Activated B cell treated with CpG ODN at 0.5 μM for 24 hours (primary cell): ENCODE measurements around the gene TFF2. TPM values are rescaled to one million over a fixed set of nuclear protein-coding genes. Genes with fewer than 3 reads are reported as not detected.

Source experiments
- ATAC-seq: fragments of 200-7000 bp; cut with Tn5 transposase; one replicate; pipeline ENCODE4 v1.10.0; 2021; ENCODE audit warnings: low read depth, mild to moderate bottlenecking, moderate library complexity
- CTCF ChIA-PET: fragments of 350-600 bp; sonication (Branson Sonifier 250); formaldehyde crosslinking; loops from one replicate; lab custom pipeline; 2021; ENCODE audit warnings: antibody characterized with exemption; lab: Charles Lee
- POLR2A ChIA-PET: fragments of 350-600 bp; sonication (Branson Sonifier 250); formaldehyde crosslinking; loops from one replicate; lab custom pipeline; 2021; ENCODE audit warnings: antibody characterized with exemption; lab: Charles Lee
- DNase-seq: peaks from one replicate; pipeline ENCODE4 v3.0.0; 2022
- H3K27ac Mint-ChIP-seq: one replicate; pipeline ENCODE4 v1.8.0; 2020; ENCODE audit warnings: mixed read lengths
- H3K27me3 Mint-ChIP-seq: one replicate; pipeline ENCODE4 v1.8.0; 2021; ENCODE audit warnings: mixed read lengths
- H3K36me3 Mint-ChIP-seq: one replicate; pipeline ENCODE4 v1.8.0; 2021; ENCODE audit warnings: low read depth, mixed read lengths
- H3K4me1 Mint-ChIP-seq: one replicate; pipeline ENCODE4 v1.8.0; 2021; ENCODE audit warnings: mixed read lengths
- H3K4me3 Mint-ChIP-seq: one replicate; pipeline ENCODE4 v1.8.0; 2020; ENCODE audit warnings: mild to moderate bottlenecking, mixed read lengths
- H3K9me3 Mint-ChIP-seq: one replicate; pipeline ENCODE4 v1.8.0; 2020; ENCODE audit warnings: mixed read lengths
- intact Hi-C: fragments of 100-400 bp; cut with micrococcal nuclease; formaldehyde crosslinking; loops from one replicate; pipeline ENCODE4 v1.15.1; 2024
- total RNA-seq: library from RNA; stranded (reverse); gene quantifications from 2 replicates; pipeline ENCODE4 v1.2.3, GENCODE V29; 2022
- TF ChIP-seq, protein P1 (sequence below): fragments of 200-600 bp; IDR thresholded peaks from one replicate; pipeline ENCODE4 v1.8.0; 2022; ENCODE audit warnings: antibody characterized with exemption, mild to moderate bottlenecking

Gene TFF2
- total RNA-seq, 1 donor from 2014 or later, result not detected

DNA sequence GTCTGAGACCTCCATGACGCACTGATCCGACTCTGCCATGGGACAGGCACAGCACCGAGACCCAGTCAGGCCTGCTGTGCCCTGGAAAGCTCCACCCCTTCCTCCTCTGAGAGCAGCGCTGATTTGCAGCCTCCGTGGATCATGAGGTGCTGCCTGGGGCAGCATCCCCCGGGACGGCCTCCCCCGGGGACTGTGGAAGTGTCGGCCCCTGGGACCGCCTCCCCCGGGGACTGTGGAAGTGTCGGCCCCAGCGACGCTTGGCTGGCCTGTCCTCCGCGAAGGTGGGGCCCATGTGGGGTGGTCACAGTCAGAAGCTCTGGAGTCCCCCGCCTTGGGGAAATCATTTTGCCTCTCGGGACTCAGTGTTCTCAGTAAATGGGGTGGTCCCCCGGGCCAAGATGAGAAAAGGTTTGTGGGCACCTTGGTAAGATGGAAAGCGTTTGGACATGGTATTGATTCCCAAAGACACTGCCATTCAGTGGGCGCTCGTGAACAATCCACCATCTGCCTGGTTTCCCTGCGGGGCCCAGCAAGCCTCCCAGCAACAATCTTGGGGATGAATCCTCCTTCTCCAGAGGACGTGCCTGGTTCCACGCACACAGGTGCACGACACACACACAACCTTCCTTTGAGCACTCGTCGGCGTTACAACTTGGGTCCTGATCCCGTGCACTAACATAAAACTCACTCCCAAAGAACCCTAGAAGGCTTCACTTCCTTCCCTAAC, 3.0 kb downstream of the TFF2 start:
- TF ChIP-seq, protein P1, sequence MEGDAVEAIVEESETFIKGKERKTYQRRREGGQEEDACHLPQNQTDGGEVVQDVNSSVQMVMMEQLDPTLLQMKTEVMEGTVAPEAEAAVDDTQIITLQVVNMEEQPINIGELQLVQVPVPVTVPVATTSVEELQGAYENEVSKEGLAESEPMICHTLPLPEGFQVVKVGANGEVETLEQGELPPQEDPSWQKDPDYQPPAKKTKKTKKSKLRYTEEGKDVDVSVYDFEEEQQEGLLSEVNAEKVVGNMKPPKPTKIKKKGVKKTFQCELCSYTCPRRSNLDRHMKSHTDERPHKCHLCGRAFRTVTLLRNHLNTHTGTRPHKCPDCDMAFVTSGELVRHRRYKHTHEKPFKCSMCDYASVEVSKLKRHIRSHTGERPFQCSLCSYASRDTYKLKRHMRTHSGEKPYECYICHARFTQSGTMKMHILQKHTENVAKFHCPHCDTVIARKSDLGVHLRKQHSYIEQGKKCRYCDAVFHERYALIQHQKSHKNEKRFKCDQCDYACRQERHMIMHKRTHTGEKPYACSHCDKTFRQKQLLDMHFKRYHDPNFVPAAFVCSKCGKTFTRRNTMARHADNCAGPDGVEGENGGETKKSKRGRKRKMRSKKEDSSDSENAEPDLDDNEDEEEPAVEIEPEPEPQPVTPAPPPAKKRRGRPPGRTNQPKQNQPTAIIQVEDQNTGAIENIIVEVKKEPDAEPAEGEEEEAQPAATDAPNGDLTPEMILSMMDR, result no peak
- ChIA-PET POLR2A (no interaction called here), CTCF (no interaction called here)
- Mint-ChIP-seq H3K4me1 (no peaks in the 10 kb centered on the region), H3K9me3 (no peaks in the 10 kb centered on the region), H3K27ac (no peak overlapping the region), H3K27me3 (peaks cover 8% of the 10 kb centered on the region), H3K4me3 (no peak overlapping the region), H3K36me3 (no peaks in the 10 kb centered on the region)
- intact Hi-C loops, result no loop called here
- DNase-seq (no peak), ATAC-seq (no peak)

DNA sequence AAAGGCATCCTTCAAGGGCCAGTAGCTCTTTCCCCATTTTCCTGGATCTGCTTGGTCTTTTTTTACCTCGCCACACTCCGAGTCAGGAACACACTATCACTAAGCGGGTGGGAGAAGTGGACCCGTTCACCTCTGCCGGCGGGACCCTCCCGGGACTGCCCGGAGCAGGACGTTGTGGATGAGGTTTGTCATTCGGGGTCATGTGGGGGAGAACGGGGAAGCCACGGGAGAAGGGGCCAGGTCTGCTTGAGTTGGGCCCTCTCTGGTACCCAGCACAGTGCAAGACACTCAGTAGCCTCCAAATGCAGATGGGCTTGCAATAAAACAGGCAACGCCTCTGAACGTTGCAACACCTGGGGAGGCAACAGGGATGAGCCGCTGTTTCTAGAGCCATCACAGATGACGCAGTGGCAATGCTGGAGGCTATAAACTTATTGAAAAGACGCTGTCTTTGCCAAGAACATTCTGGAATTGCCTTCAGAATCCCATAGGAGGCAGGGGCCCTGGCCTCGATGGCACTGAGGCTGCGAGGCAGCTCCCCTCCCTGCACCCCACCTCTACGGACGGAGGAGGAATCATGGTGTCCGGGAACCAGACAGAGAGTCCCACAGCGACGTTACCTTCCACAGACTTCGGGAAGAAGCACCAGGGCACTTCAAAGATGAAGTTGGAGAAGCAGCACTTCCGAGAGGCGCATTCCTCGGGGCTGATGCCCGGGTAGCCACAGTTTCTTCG, 3.8 kb downstream of the TFF2 start:
- Mint-ChIP-seq H3K27me3 (peaks cover 3% of the 10 kb centered on the region), H3K9me3 (no peaks in the 10 kb centered on the region), H3K4me3 (no peak overlapping the region), H3K4me1 (no peaks in the 10 kb centered on the region), H3K36me3 (no peaks in the 10 kb centered on the region), H3K27ac (no peak overlapping the region)
- no peak for ATAC-seq
- intact Hi-C loops, result no loop called here
- DNase-seq, result no peak
- POLR2A ChIA-PET, result no interaction called here
- TF ChIP-seq, protein P1, result no peak
- CTCF ChIA-PET, result no interaction called here

DNA sequence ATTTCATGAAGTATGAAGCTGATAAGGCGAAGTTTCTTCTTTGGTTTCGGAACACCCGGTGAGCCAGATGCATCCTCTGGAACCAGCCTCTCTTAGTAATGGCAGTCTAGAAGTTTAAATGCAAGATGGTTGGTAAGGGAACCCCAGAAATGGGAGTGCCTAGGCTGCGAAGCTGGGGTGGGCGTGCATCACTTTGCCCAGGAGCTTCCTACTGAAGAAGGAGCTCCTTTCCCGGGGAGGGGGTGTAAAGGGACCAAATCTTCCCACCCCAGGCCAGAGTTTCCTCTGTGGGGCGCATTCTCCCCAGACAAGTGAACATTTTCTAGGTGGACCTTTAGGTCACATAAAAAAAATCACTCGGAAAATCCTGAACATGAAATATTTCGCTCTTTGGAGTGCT, 4.4 kb downstream of the TFF2 start:
- ChIA-PET CTCF (no interaction called here), POLR2A (no interaction called here)
- ATAC-seq, result no peak
- H3K9me3 Mint-ChIP-seq, result no peaks in the 10 kb centered on the region
- no peak overlapping the region for H3K4me3 Mint-ChIP-seq
- no peaks in the 10 kb centered on the region for H3K36me3 Mint-ChIP-seq
- peaks cover 3% of the 10 kb centered on the region for H3K27me3 Mint-ChIP-seq
- TF ChIP-seq, protein P1, result no peak
- intact Hi-C loops, result no loop called here
- H3K27ac Mint-ChIP-seq, result no peak overlapping the region
- no peaks in the 10 kb centered on the region for H3K4me1 Mint-ChIP-seq
- no peak for DNase-seq

DNA sequence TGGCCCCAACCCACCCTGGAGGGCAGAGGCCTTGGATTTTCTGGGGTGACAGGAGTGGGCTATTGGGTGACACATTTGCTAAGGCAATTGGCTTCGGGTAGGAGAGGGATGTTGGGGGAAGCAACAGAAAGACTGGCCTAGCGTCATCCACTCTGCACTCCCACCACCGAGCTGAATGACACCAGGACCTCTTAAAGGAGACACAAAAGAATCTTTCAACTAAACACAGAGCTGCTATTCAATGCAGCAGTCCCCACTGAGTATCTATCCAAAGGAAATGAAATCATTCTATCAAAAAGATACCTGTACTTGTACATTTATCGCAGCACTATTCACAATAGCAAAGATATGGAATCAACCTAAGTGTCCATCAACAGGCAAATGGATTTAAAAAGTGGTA, 6.2 kb downstream of the TFF2 start:
- Mint-ChIP-seq H3K27me3 (peaks cover 3% of the 10 kb centered on the region), H3K36me3 (no peaks in the 10 kb centered on the region), H3K27ac (no peak overlapping the region), H3K4me3 (no peak overlapping the region), H3K4me1 (no peaks in the 10 kb centered on the region), H3K9me3 (no peaks in the 10 kb centered on the region)
- ATAC-seq, result no peak
- CTCF ChIA-PET, result no interaction called here
- POLR2A ChIA-PET, result no interaction called here
- DNase-seq, result no peak
- intact Hi-C loops, result no loop called here
- TF ChIP-seq, protein P1, result no peak

DNA sequence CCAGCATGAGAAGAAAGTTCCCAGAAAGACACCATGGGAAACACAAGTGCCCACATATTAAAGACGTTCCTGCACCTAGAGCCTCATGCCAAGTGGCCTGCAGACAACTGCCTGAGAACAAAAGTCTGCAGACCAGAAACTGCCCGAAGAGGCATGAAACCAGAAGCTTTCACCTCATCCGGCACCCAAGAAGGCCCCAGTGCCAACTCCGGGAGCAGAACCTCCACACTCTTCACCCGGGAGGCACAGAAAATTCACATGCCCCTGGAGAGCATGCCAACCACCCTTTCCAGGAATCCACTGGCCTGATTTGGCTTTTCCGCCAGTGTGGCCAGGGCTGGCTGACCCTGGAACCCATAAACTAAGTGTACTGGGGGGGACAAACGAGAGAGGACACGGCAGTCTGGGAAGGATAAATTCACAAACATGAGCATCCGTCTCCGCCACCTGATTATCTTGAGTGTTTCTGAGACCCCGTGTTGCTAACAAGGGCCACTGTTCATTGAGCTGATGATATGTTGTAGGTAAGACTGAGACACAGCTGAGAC, 6.8 kb downstream of the TFF2 start:
- H3K4me1 Mint-ChIP-seq, result no peaks in the 10 kb centered on the region
- TF ChIP-seq, protein P1, result no peak
- no peak overlapping the region for H3K4me3 Mint-ChIP-seq
- DNase-seq (no peak), ATAC-seq (no peak)
- H3K27ac Mint-ChIP-seq, result no peak overlapping the region
- ChIA-PET POLR2A (no interaction called here), CTCF (no interaction called here)
- no peaks in the 10 kb centered on the region for H3K9me3 Mint-ChIP-seq
- H3K36me3 Mint-ChIP-seq, result no peaks in the 10 kb centered on the region
- intact Hi-C loops, result no loop called here
- H3K27me3 Mint-ChIP-seq, result peaks cover 3% of the 10 kb centered on the region
